Activated gamma-delta T cell treated with anti-CD3 and anti-CD28 coated beads, Interleukin-2, amount 50 U/mL, for 16 hours (primary cell): ENCODE results near the gene TMC5.
"Not testable (repeated sequence)": the region's sequence is repeated elsewhere in the genome, so short reads cannot be mapped to it uniquely, and the experiment has no call there.

Source experiments
- DNase-seq: peaks from one replicate; pipeline ENCODE4 v3.0.0-alpha.2; 2020; ENCODE audit warnings: low read depth

The TMC5 gene

DNA sequence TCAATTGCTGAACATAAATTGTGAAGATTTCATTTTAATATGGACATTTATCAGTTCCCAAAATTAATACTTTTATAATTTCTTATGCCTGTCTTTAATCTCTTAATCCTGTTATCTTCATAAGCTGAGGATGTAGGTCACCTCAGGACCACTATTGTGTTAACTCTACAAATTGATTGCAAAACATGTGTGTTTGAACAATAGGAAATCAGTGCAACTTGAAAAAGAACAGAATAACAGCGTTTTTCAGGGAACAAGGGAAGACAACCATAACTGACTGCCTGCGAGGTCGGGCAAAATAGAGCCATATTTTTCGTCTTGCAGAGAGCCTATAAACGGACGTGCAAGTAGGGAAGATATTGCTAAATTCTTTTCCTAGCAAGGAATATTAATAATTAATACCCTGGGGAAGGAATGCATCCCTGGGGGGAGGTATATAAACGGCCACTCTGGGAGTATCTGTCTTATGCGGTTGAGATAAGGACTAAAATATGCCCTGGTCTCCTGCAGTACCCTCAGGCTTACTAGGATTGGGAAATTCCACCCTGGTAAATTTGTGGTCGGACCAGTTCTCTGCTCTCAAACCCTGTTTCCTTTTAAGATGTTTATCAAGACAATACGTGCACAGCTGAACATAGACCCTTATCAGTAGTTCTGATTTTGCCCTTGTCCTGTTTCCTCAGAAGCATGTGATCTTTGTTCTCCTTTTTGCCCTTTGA, 125.8 kb downstream of the TMC5 start:
- DNase-seq, result not testable (repeated sequence)

GRCh38 chr16:19548144-19548543, 130.5 kb downstream of the TMC5 start:
- no peak for DNase-seq
